K562 (cell line): Measurements from ENCODE around the gene EVL. TPM values are rescaled to one million over a fixed set of nuclear protein-coding genes. Genes with fewer than 3 reads are reported as not detected.

Source experiments
- ATAC-seq: fragments of 200-7000 bp; cut with Tn5 transposase; 3 replicates; pipeline ENCODE4 v1.9.1; 2020; ENCODE audit warnings: moderate library complexity
- BruUV-seq: library from RNA; stranded (reverse); fragments of 400-500 nt; replicated peaks from 2 replicates; lab custom pipeline; 2021; lab: Mats Ljungman, UMichigan
- CTCF ChIA-PET: fragments of 300-600 bp; formaldehyde crosslinking; extraction: SDS; loops from one replicate; lab custom pipeline; 2021; ENCODE audit warnings: low intra/inter-chr PET ratio; lab: Yijun Ruan, JAX
- POLR2A ChIA-PET: fragments of 300-600, 350-650 bp; sonication (Branson Sonifier 250); formaldehyde crosslinking; extraction: SDS; loops from one replicate; lab custom pipeline; 2021; ENCODE audit warnings: antibody characterized with exemption, inconsistent platforms; lab: Yijun Ruan, JAX
- DNase-seq, 4 experiments: peaks; one replicate each; pipeline versions ENCODE4 v3.0.0 to v3.0.0-alpha.2; 2011 to 2018; ENCODE audit warnings: low spot score in 3 of 4, mixed read lengths in 3 of 4; ENCODE audit errors: extremely low read depth in 1 of 4
- FAIRE-seq: peaks from 2 replicates; lab custom pipeline; 2011; peaks lifted over from hg19 to GRCh38; lab: Jason Lieb, UNC
- H2AFZ ChIP-seq: 2 replicates; pipeline ENCODE4 v1.6.0; 2011; ENCODE audit warnings: low read depth, low read length, control low read depth, inconsistent platforms
- H3K27ac ChIP-seq: fragments of 200-600 bp; 3 replicates; pipeline ENCODE4 v1.8.0; 2011; ENCODE audit warnings: low read depth, mild to moderate bottlenecking, control low read depth, inconsistent platforms, low read length, moderate library complexity, mixed read lengths; ENCODE audit errors: extremely low read depth
- H3K27me3 ChIP-seq, 2 experiments: fragments of 300-600 bp in 1 of 2; 2 replicates in 1 of 2; 3 replicates in 1 of 2; pipeline versions ENCODE4 v1.6.0 to v1.8.0; 2011; ENCODE audit warnings: inconsistent platforms in 2 of 2, low read length in 2 of 2, mild to moderate bottlenecking in 1 of 2, mixed read lengths in 1 of 2, moderate library complexity in 1 of 2; ENCODE audit not compliant: control insufficient read depth in 2 of 2, insufficient read depth in 2 of 2
- H3K36me3 ChIP-seq: fragments of 300-600 bp; 3 replicates; pipeline ENCODE4 v1.8.0; 2011; ENCODE audit warnings: mild to moderate bottlenecking, low read length, inconsistent platforms; ENCODE audit not compliant: control insufficient read depth, insufficient read depth
- H3K4me1 ChIP-seq, 2 experiments: fragments of 200-600 bp in 1 of 2; replicated peaks in 1 of 2; 2 replicates in 1 of 2; 3 replicates in 1 of 2; pipeline versions ENCODE4 v1.5.1 to v1.8.0; 2011; ENCODE audit warnings: inconsistent platforms in 2 of 2, low read length in 2 of 2, mild to moderate bottlenecking in 1 of 2, mixed read lengths in 1 of 2, moderate library complexity in 1 of 2; ENCODE audit not compliant: control insufficient read depth in 2 of 2, insufficient read depth in 2 of 2
- H3K4me2 ChIP-seq: 2 replicates; pipeline ENCODE4 v1.6.1; 2011; ENCODE audit warnings: low read length, control low read depth, inconsistent platforms, mixed read lengths; ENCODE audit not compliant: insufficient read depth
- H3K4me3 ChIP-seq: fragments of 200-600 bp; sonication (generic), shearing (Covaris generic); 2 replicates; pipeline ENCODE4 v1.5.1; 2016; ENCODE audit warnings: control low read depth, inconsistent platforms
- H3K79me2 ChIP-seq: fragments of 200-600 bp; 3 replicates; pipeline ENCODE4 v1.8.0; 2011; ENCODE audit warnings: low read length, inconsistent platforms; ENCODE audit not compliant: control insufficient read depth, insufficient read depth
- H3K9ac ChIP-seq, 2 experiments: 2 replicates each; pipeline versions ENCODE4 v1.6.0 to v1.6.1; 2011; ENCODE audit warnings: low read depth in 2 of 2, low read length in 2 of 2, control low read depth in 1 of 2, inconsistent platforms in 1 of 2, mild to moderate bottlenecking in 1 of 2, mixed read lengths in 1 of 2; ENCODE audit not compliant: insufficient read depth in 1 of 2
- H3K9me1 ChIP-seq: one replicate; pipeline ENCODE4 v1.6.0; 2011; ENCODE audit warnings: inconsistent platforms, mild to moderate bottlenecking, low read length, moderate library complexity; ENCODE audit not compliant: control insufficient read depth, insufficient read depth
- H3K9me3 ChIP-seq: replicated peaks from 2 replicates; pipeline ENCODE4 v1.5.1; 2011; ENCODE audit warnings: low read depth, low read length, inconsistent platforms; ENCODE audit not compliant: control insufficient read depth, insufficient read depth
- H4K20me1 ChIP-seq: replicated peaks from 2 replicates; pipeline ENCODE4 v1.6.1; 2011; ENCODE audit warnings: low read length, inconsistent platforms, mixed read lengths; ENCODE audit not compliant: control insufficient read depth, insufficient read depth
- CTCF ChIP-seq, 3 experiments: IDR thresholded peaks in 2 of 3; conservative IDR thresholded peaks in 1 of 3; 2 replicates each; pipeline ENCODE4 v1.5.1; 2011 to 2012; ENCODE audit warnings: low read length in 3 of 3, mild to moderate bottlenecking in 3 of 3, control low read depth in 2 of 3, improper control_type of control experiment in 1 of 3, inconsistent platforms in 1 of 3, low read depth in 1 of 3, mixed read lengths in 1 of 3, moderate library complexity in 1 of 3; ENCODE audit not compliant: insufficient read depth in 2 of 3
- L3MBTL2 ChIP-seq: fragments of 450-650 bp; IDR thresholded peaks from 2 replicates; pipeline ENCODE4 v1.6.1; 2016; ENCODE audit warnings: mild to moderate bottlenecking, moderate library complexity
- NCOR1 ChIP-seq: fragments of 450-650 bp; IDR thresholded peaks from 2 replicates; pipeline ENCODE4 v1.6.1; 2016; ENCODE audit warnings: mild to moderate bottlenecking, moderate library complexity
- RAD51 ChIP-seq: fragments of 450-650 bp; IDR thresholded peaks from 2 replicates; pipeline ENCODE4 v1.7.1; 2016; ENCODE audit warnings: low read depth, mild to moderate bottlenecking, borderline replicate concordance
- TFE3 ChIP-seq: fragments of 450-650 bp; formaldehyde crosslinking; IDR thresholded peaks from 2 replicates; pipeline ENCODE4 v1.4.0; 2020; ENCODE audit warnings: mild to moderate bottlenecking, mixed read lengths
- USF2 ChIP-seq: sonication (generic); formaldehyde crosslinking; IDR thresholded peaks from 2 replicates; pipeline ENCODE4 v1.5.0; 2020; ENCODE audit warnings: missing genetic modification reagents
- ZBTB1 ChIP-seq: sonication (generic); formaldehyde crosslinking; IDR thresholded peaks from 2 replicates; pipeline ENCODE4 v1.8.1; 2023; ENCODE audit warnings: missing genetic modification reagents, low read depth, mild to moderate bottlenecking, borderline replicate concordance
- ZNF224 ChIP-seq: sonication (generic); formaldehyde crosslinking; IDR thresholded peaks from 2 replicates; pipeline ENCODE4 v1.8.0; 2022; ENCODE audit warnings: mild to moderate bottlenecking, missing genetic modification reagents
- WGBS: fragments of 100-300 bp; shearing (Covaris generic); methylation state at CpG from one replicate; pipeline ENCODE4 v1.1.6; 2016; ENCODE audit warnings: low coverage, mixed read lengths; ENCODE audit not compliant: insufficient coverage; ENCODE audit errors: missing lambda C conversion rate; 5-methylcytosine and 5-hydroxymethylcytosine counted together
- in situ Hi-C: fragments of 300-500 bp; cut with MboI; formaldehyde crosslinking; loops from 4 replicates; pipeline ENCODE4 v1.15.0; 2018; ENCODE audit warnings: inconsistent platforms, mixed read lengths
- intact Hi-C: fragments of 100-400 bp; cut with micrococcal nuclease; formaldehyde crosslinking; loops from 2 replicates; pipeline ENCODE4 v1.14.2; 2022
- polyA plus RNA-seq, 8 experiments: library from polyadenylated mRNA; depleted of rRNA in 4 of 8; stranded (reverse) in 5 of 8; unstranded in 3 of 8; fragments of >200 nt; fragmentation: Nextera tagmentation in 2 of 8; fragmentation: Illumina TruSeq in 1 of 8; extraction: Ambion mirVana in 2 of 8; extraction: Trizol in 1 of 8; gene quantifications; 2 replicates each; pipeline versions ENCODE4 v1.2.1 to v1.2.3, GENCODE V29; 2011 to 2014; ENCODE audit warnings: inconsistent platforms in 1 of 8, missing spikeins in 1 of 8
- total RNA-seq, 7 experiments: library from RNA; depleted of rRNA in 6 of 7; stranded (reverse); fragments of >200 nt in 6 of 7; fragmentation: Illumina TruSeq in 2 of 7; extraction: Trizol in 2 of 7; gene quantifications; 2 replicates each; pipeline versions ENCODE4 v1.2.1 to v1.2.3, GENCODE V29; 2011 to 2021; ENCODE audit warnings: low replicate concordance in 1 of 7

EVL gene
- total and polyA plus RNA-seq, 9 of the 15 experiments (the other 6 are each of a cell fraction or from before 2014, with no cell fraction given) = 2.9 to 43.4 (median 23.9) TPM

- ATAC-seq (peak; percentile 26; the same call in 1 of the 3 replicates), DNase-seq (no peak), FAIRE-seq (no peak)
- Histone ChIP-seq H3K9me3 (no peaks in the 10 kb centered on the region), H3K36me3 (no peaks in the 10 kb centered on the region), H3K27me3 (no peaks in the 10 kb centered on the region), H4K20me1 (no peaks in the 10 kb centered on the region; the same call in 1 of the 2 replicates), H2AFZ (no peak overlapping the region), H3K4me2 (no peak overlapping the region), H3K4me1 (peaks cover 0 to under 1% of the 10 kb centered on the region in 2 experiments; a peak in 3 of 5 replicates), H3K27ac (no peak overlapping the region), H3K79me2 (no peaks in the 10 kb centered on the region), H3K4me3 (no peak overlapping the region), H3K9me1 (no peaks in the 10 kb centered on the region), H3K9ac (no peak overlapping the region; a peak in 1 of 4 replicates)
- in situ Hi-C loops (no loop called here), intact Hi-C loops (no loop called here)
- 61% methylated on average over 2 of the region's 2 CpGs for WGBS
- no peak for TF ChIP-seq L3MBTL2
- 0 out of 6 replicates have a peak, but pooled peaks of 1 of the 3 experiments have one; percentile 14 for TF ChIP-seq CTCF (IDR thresholded peaks at IDR 0.05 in 2 of 3, conservative IDR thresholded peaks at IDR 0.05 in 1 of 3; ENCODE audit: insufficient read depth in 2 of 3, low read depth in 1 of 3, low read length in 3 of 3)
- ChIA-PET POLR2A (no interaction called here), CTCF (no interaction called here)
- no TSS peak for BruUV-seq
Observed at GRCh38 chr14:100035700-100036099, 29.5 kb upstream of the EVL start.

- H2AFZ ChIP-seq = no peak overlapping the region
- H3K9ac ChIP-seq = no peak overlapping the region
- no TSS peak for BruUV-seq
- no peak overlapping the region for H3K27ac ChIP-seq
- H4K20me1 ChIP-seq = no peaks in the 10 kb centered on the region; the same call in 1 of the 2 replicates
- CTCF ChIA-PET = no interaction called here
- WGBS = 60% methylated on average over 2 of the region's 2 CpGs
- no peaks in the 10 kb centered on the region for H3K79me2 ChIP-seq
- no peak overlapping the region for H3K4me2 ChIP-seq
- H3K4me3 ChIP-seq = no peak overlapping the region
- H3K9me1 ChIP-seq = no peaks in the 10 kb centered on the region
- in situ Hi-C loops (no loop called here), intact Hi-C loops (no loop called here)
- H3K27me3 ChIP-seq = no peaks in the 10 kb centered on the region
- POLR2A ChIA-PET = interaction anchor here (0.8 to 1.0 kb wide), 2 partner anchors 12 to 73 kb away, joined by 3 read pairs; no protein-coding TSS in a partner anchor
- H3K4me1 ChIP-seq = no peaks in the 10 kb centered on the region; a peak in 2 of 5 replicates
- FAIRE-seq (no peak), ATAC-seq (no peak), DNase-seq (no peak)
- no peaks in the 10 kb centered on the region for H3K9me3 ChIP-seq
- H3K36me3 ChIP-seq = no peaks in the 10 kb centered on the region; the same call in 2 of the 3 replicates
- TF ChIP-seq ZNF224 (no peak), USF2 (CRISPR knock-in tag) (peak; percentile 33), TFE3 (0 out of 2 replicates have a peak, but pooled peaks have one; percentile 1), ZBTB1 (CRISPR knock-in tag) (no peak), NCOR1 (no peak), RAD51 (0 out of 2 replicates have a peak, but pooled peaks have one; percentile 26)
Observed at GRCh38 chr14:100037353-100037752, 27.9 kb upstream of the EVL start.
